Testis (tissue), 3 donors: ENCODE data around the gene SH3BGRL2. TPM values are rescaled to one million over a fixed set of nuclear protein-coding genes. Genes with fewer than 3 reads are reported as not detected.
"Not testable (repeated sequence)": the region's sequence is repeated elsewhere in the genome, so short reads cannot be mapped to it uniquely, and the experiment has no call there.

ENCODE experiments used
- DNase-seq: peaks from one replicate; pipeline ENCODE4 v3.0.0-alpha.2; 2019
- H3K27ac ChIP-seq, 2 donors: fragments of 200-600 bp; sonication (generic); one replicate each; pipeline ENCODE4 v1.5.1; 2019
- H3K27me3 ChIP-seq: fragments of 200-600 bp; sonication (generic); one replicate; pipeline ENCODE4 v1.5.1; 2019
- H3K36me3 ChIP-seq: fragments of 200-600 bp; sonication (generic); one replicate; pipeline ENCODE4 v1.5.1; 2017; ENCODE audit warnings: low read depth; ENCODE audit errors: missing control alignments
- H3K4me1 ChIP-seq: fragments of 200-600 bp; sonication (generic); one replicate; pipeline ENCODE4 v1.5.1; 2019
- H3K4me3 ChIP-seq, 2 donors: fragments of 200-600 bp; sonication (generic); one replicate each; pipeline ENCODE4 v1.5.1; 2017 to 2019
- H3K9me3 ChIP-seq: fragments of 200-600 bp; sonication (generic); one replicate; pipeline ENCODE4 v1.5.1; 2017
- CTCF ChIP-seq, 3 experiments: fragments of 450-650 bp in 2 of 3; fragments of 200-600 bp in 1 of 3; sonication (generic) in 1 of 3; IDR thresholded peaks; one replicate each; pipeline ENCODE4 v1.5.1; 2016 to 2019; ENCODE audit warnings: antibody characterized with exemption in 3 of 3, mild to moderate bottlenecking in 2 of 3, moderate library complexity in 1 of 3
- POLR2A ChIP-seq: fragments of 450-650 bp; IDR thresholded peaks from one replicate; pipeline ENCODE4 v1.6.1; 2017; ENCODE audit warnings: antibody characterized with exemption, mild to moderate bottlenecking, moderate library complexity
- WGBS, 2 donors: methylation state at CpG; one replicate each; pipeline ENCODE4 v1.1.5; 2018; 5-methylcytosine and 5-hydroxymethylcytosine counted together
- intact Hi-C: fragments of 100-400 bp; cut with DNase I; formaldehyde crosslinking; loops from one replicate; pipeline ENCODE4 v1.15.1; 2023; ENCODE audit warnings: low total_unique reads
- polyA plus RNA-seq: library from polyadenylated mRNA; stranded (reverse); fragments of 350-450 nt; fragmentation: Illumina TruSeq; extraction: RNeasy Lipid Tissue Mini Kit (QIAGEN cat#74804); gene quantifications from one replicate; pipeline ENCODE4 v1.2.3, GENCODE V29; 2014; ENCODE audit warnings: low read depth, low replicate concordance; ENCODE audit not compliant: insufficient read depth
- total RNA-seq, 2 donors: library from RNA; depleted of rRNA; stranded (reverse); fragments of >200 nt; gene quantifications; one replicate each; pipeline ENCODE4 v1.2.3, GENCODE V29; 2016

SH3BGRL2 gene
- total and polyA plus RNA-seq, 3 donors from 2014 or later, result 5.5 to 9.8 (median 6.3) TPM

GRCh38 chr6:79676785-79677736 lies 45.9 kb downstream of the SH3BGRL2 start:
- TF ChIP-seq POLR2A (no peak), CTCF (IDR thresholded peaks at IDR 0.05) (no peak)
- no peaks in the 10 kb centered on the region for H3K4me1 ChIP-seq
- H3K36me3 ChIP-seq, result no peaks in the 10 kb centered on the region
- no peaks in the 10 kb centered on the region for H3K27me3 ChIP-seq
- intact Hi-C loops, result no loop called here
- no peaks in the 10 kb centered on the region for H3K9me3 ChIP-seq
- H3K4me3 ChIP-seq, result no peak overlapping the region
- no peak for DNase-seq
- H3K27ac ChIP-seq, result no peak overlapping the region
- WGBS, 2 donors, result 83 to 85% methylated on average over 8 of the region's 8 CpGs

DNA sequence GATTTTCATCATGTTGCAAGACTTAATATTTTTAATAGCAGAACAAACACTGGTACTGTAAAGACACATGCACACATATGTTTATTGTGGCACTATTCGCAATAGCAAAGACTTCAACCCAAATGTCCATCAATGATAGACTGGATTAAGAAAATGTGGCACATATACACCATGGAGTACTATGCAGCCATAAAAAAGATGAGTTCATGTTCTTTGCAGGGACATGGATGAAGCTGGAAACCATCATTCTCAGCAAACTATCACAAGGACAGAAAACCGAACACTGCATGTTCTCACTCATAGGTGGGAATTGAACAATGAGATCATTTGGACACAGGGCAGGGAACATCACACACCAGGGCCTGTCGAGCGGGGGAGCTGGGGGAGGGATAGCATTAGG lies 51.6 kb downstream of the SH3BGRL2 start:
- H3K36me3 ChIP-seq, H3K27ac ChIP-seq, H3K4me3 ChIP-seq, DNase-seq, H3K4me1 ChIP-seq, H3K9me3 ChIP-seq, intact Hi-C loops, H3K27me3 ChIP-seq: not testable (repeated sequence)
- WGBS, 2 donors, result 95 to 96% methylated on average over 4 of the region's 4 CpGs

GRCh38 chr6:79684876-79685275 lies 53.7 kb downstream of the SH3BGRL2 start:
- no peak for DNase-seq
- 71 to 77% methylated on average over 1 of the region's 1 CpG for WGBS, 2 donors
- no peaks in the 10 kb centered on the region for H3K9me3 ChIP-seq
- no peak overlapping the region for H3K4me3 ChIP-seq
- peaks cover 6% of the 10 kb centered on the region for H3K4me1 ChIP-seq
- TF ChIP-seq POLR2A (no peak), CTCF (IDR thresholded peaks at IDR 0.05) (no peak)
- H3K27me3 ChIP-seq, result no peaks in the 10 kb centered on the region
- no peak overlapping the region for H3K27ac ChIP-seq
- intact Hi-C loops, result no loop called here
- no peaks in the 10 kb centered on the region for H3K36me3 ChIP-seq

DNA sequence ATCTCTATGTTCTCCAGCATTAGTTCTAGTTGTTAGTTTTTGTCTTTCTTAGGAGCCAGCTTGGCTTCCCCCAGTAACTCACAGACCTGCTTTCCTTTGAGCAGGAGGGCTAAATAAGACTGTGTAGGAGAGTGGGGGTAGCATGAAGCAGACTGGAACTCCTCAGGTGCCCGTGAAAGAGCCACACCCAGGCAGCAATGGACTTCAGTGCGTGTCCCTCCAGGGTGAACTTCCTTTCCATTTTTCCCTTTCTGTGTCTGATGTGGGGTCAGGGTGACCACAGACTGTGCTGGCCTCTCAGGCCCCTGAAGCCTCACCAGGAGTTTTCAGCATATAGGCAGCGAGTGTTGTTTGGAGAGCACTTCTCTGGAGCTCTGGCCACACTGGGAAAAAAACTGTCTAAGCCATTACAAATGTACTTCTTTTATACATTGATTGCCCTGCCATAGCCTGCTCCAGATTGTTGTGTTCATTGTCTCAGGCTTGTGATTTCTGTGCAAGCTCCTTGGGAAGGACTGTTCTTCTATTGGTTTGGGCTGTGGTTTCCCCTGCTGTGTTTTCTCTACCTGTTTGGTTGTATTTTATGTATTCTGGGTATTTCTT lies 55.7 kb downstream of the SH3BGRL2 start:
- Histone ChIP-seq H3K27ac (no peak overlapping the region), H3K4me1 (peaks cover 6% of the 10 kb centered on the region), H3K4me3 (no peak overlapping the region), H3K36me3 (no peaks in the 10 kb centered on the region), H3K27me3 (no peaks in the 10 kb centered on the region), H3K9me3 (no peaks in the 10 kb centered on the region)
- TF ChIP-seq CTCF (IDR thresholded peaks at IDR 0.05) (no peak), POLR2A (no peak)
- 58 to 67% methylated on average over 3 of the region's 3 CpGs for WGBS, 2 donors
- intact Hi-C loops, result no loop called here
- no peak for DNase-seq

GRCh38 chr6:79687759-79688158 lies 56.6 kb downstream of the SH3BGRL2 start:
- Histone ChIP-seq H3K4me1 (peaks cover 6% of the 10 kb centered on the region), H3K36me3 (no peaks in the 10 kb centered on the region), H3K27ac (no peak overlapping the region), H3K27me3 (no peaks in the 10 kb centered on the region), H3K4me3 (no peak overlapping the region), H3K9me3 (no peaks in the 10 kb centered on the region)
- WGBS, 2 donors, result 43 to 44% methylated on average over 1 of the region's 1 CpG
- TF ChIP-seq CTCF (IDR thresholded peaks at IDR 0.05), result no peak
- TF ChIP-seq POLR2A, result no peak
- no peak for DNase-seq
- intact Hi-C loops, result no loop called here
